Mammary epithelial cell (primary cell): ENCODE results near the gene IMMP2L.

Experiments used
- CTCF ChIP-seq, 2 donors: IDR thresholded peaks in 1 of 2; conservative IDR thresholded peaks in 1 of 2; 2 replicates each; pipeline ENCODE4 v1.5.1; 2011 to 2012; ENCODE audit warnings: inconsistent platforms in 2 of 2, low read length in 2 of 2, mild to moderate bottlenecking in 2 of 2, control low read depth in 1 of 2, low read depth in 1 of 2; ENCODE audit not compliant: insufficient read depth in 1 of 2; ENCODE audit errors: extremely low read depth in 1 of 2
- EZH2 ChIP-seq: IDR thresholded peaks from 2 replicates; pipeline ENCODE4 v1.6.1; 2012; ENCODE audit warnings: low read length, inconsistent platforms, borderline replicate concordance

GRCh38 chr7:111085356-111085755 is 476.9 kb downstream of the IMMP2L start:
- TF ChIP-seq EZH2 = no peak
- no peak for TF ChIP-seq CTCF (conservative IDR thresholded peaks at IDR 0.05 in 1 of 2, IDR thresholded peaks at IDR 0.05 in 1 of 2; ENCODE audit: extremely low read depth in 1 of 2, insufficient read depth in 1 of 2, low read depth in 1 of 2, low read length in 2 of 2)
